Measurements from ENCODE around the gene ALPI. TPM values are rescaled to one million over a fixed set of nuclear protein-coding genes. Genes with fewer than 3 reads are reported as not detected.

The ALPI gene
- total RNA-seq, 1 experiment from 2014 or later = not detected

DNA sequence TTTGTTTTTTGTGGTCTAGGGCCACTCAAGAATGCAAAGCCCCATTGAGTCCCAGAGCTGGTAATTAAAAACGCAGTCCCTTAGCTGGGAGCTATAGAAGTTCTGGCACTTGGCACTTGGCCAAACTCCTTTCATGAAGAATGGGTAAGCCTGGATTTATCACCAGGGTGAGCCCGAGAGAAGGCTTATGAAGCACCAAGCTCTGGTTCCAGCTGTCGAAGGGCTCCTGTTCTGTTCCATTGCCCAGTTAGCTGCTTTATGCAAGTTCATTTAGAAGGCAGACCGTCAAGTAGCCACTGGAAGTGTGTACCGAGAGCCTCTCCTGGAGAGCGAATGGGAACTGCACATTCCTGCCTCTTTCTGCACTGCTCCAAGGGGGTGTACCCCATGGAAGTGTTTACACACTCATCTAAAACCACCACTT lies 17.5 kb downstream of the ALPI start:
- Histone ChIP-seq H3K27me3 (peaks cover 22% of the 10 kb centered on the region), H3K36me3 (no peaks in the 10 kb centered on the region), H3K9me3 (peaks cover 9% of the 10 kb centered on the region), H3K4me3 (no peak overlapping the region)
- DNase-seq = no peak

DNA sequence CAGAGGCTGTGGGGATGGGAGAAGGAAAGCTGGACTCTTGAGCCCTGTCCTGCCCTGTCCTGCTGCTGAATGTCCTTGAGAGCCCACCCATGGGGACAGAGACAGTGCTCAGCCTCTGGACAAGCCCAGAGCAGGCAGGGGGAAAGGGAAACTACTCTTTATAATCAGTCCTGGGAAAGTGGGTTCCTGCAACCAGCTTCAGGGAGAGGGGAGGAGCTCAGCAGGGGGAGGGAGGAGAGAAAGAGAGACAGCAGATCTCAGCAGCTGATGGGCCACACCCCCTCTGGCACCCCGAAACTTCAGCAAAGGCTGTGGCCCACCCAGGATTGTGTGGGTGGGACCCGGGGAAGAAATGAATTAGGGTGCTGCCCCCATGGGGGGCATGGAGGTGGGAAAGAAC lies 20.1 kb downstream of the ALPI start:
- Histone ChIP-seq H3K4me3 (no peak overlapping the region), H3K9me3 (peaks cover 9% of the 10 kb centered on the region), H3K36me3 (no peaks in the 10 kb centered on the region), H3K27me3 (peaks cover 21% of the 10 kb centered on the region)
- no peak for DNase-seq

DNA sequence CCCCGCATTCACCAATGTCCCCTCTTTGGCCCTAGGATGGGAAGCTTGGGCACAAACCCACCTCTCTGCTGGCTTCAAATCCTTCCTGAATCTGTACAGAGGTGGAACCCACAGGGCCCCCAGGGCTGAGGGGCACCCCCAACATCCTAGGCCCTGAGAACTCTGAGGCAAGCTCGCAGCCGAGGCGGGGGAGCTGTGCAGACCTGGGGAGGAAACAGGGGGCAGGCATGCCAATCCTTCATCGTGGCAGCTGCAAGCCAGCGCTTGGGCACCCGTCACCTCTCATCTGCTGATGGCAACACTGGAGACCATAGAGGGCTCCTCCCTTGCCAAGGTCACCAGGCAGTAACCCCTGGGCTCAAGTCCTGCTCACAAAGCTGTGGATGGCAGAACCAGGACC lies 20.8 kb downstream of the ALPI start:
- peaks cover 18% of the 10 kb centered on the region for H3K27me3 ChIP-seq
- no peaks in the 10 kb centered on the region for H3K36me3 ChIP-seq
- no peak overlapping the region for H3K4me3 ChIP-seq
- peaks cover 5% of the 10 kb centered on the region for H3K9me3 ChIP-seq
- DNase-seq = no peak

DNA sequence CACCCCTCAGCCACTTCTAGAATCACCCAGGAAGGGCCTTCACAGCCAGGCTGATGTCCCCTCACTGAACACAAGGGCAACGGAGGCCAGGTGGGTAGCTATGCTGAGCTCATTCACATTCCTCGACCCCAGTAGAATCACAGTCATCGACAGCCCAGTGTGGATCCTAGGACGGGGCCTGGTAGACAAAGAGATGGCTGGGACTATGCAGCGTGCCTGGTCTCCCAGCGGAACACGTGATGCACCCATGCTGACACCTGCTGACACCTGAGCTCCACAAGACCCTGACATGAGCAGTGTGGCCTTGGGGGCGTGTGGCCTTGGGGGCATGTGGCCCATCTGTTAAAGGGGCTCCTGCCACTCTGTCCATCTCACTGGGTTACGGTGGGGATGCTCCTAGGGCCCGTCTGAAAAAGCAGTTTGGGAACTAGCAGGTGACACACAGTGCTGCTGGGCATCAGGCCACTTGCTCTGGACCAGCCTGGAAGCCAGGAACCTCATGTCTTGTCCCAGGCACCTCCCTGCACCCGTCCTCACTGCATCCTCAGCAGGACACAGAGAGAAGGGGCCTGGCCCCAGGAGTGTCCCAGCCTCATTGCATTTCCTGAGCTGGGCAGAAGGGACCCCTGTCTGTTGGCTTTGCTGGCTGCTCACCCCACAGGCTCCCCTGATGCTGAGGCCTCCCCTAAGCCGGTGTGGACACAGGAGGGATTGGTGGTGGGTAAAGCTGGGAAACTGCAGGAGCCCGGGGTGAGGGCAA lies 22.0 kb downstream of the ALPI start:
- peaks cover 12% of the 10 kb centered on the region for H3K27me3 ChIP-seq
- H3K4me3 ChIP-seq = no peak overlapping the region
- DNase-seq = no peak
- no peaks in the 10 kb centered on the region for H3K36me3 ChIP-seq
- H3K9me3 ChIP-seq = no peaks in the 10 kb centered on the region

DNA sequence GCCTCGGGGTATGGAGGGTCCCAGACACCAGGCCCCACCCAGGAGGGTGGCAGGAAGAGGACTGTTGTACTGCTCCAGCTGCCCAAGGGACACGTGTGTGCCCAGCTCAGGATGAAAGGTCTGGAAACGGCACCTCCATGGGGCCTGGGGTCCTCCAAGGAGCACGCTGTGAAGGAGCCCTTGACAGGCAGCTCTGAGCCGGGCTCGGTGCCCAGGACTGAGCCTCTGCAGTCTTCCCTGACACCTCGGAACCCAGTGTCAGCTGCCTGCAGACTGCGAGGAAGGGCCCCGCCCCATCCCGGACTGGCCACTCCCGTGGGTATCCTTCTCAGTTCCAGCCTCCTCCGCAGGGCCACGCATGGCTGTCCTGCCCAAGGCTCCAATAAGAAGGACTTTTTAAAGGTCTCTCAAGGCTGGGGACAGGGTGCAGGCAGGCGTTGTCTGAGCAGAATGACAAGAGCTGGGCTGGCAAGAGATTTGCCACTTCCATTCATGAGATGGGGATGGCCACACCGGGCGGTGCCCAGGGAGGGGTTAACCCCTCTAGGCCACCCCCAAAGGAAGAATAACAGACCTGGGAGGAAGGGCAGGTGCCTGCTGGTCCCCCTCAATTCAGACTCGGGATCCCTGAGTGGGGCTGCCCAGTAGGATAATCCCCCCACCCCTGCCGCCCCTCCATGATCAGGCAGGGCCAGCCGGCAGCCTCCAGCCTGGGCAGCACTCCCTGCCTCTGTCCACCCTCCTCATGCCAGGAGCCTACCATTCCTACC lies 22.8 kb downstream of the ALPI start:
- no peak for DNase-seq
- Histone ChIP-seq H3K9me3 (no peaks in the 10 kb centered on the region), H3K36me3 (no peaks in the 10 kb centered on the region), H3K4me3 (no peak overlapping the region), H3K27me3 (peaks cover 9% of the 10 kb centered on the region)

DNA sequence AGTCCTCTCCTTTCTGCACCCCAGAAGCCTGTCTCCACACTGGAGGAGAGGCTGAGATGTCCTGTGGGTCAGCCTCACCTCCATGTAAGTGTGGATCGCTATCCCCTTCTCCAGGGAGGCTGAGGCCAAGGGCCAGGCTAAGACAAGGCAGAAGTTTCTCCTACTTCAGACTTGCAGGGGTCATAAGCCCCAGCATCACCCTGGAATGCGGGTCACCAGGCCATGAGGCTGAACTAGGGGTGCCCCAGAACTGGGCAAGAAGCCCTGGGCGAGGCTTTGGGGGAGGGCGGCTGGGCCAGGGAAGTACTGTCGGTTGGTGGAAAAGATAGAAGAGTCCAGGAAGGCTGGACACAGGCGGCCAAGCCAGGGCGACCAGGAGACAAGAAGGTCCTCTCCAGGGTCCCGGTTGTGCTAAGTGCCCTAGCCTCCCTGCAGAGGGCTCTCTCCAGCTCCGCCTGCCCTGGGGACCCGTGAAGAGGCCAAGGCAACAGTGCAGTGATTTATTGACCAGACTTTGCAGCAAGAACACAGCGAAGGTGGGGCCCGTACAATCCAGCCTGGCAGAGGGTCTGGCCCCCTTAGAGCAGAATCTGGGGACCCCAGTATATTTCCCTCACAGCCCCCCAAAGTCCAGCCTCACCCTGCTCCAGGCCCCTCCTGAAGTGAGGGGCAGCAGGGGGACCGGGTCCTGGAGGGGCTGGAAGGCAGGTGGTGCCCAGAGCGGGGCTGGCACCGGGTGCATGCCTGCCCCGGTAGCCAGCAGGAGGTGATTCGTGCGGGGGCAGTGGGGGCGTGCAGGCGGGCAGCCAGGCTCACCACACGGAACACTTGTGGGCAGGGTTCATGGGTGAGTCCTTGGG lies 23.6 kb downstream of the ALPI start:
- no peaks in the 10 kb centered on the region for H3K36me3 ChIP-seq
- 0 out of 2 replicates have a peak, but pooled peaks cover 2% of the 10 kb centered on the region for H3K27me3 ChIP-seq
- no peaks in the 10 kb centered on the region for H3K9me3 ChIP-seq
- no peak for DNase-seq
- H3K4me3 ChIP-seq = no peak overlapping the region

DNA sequence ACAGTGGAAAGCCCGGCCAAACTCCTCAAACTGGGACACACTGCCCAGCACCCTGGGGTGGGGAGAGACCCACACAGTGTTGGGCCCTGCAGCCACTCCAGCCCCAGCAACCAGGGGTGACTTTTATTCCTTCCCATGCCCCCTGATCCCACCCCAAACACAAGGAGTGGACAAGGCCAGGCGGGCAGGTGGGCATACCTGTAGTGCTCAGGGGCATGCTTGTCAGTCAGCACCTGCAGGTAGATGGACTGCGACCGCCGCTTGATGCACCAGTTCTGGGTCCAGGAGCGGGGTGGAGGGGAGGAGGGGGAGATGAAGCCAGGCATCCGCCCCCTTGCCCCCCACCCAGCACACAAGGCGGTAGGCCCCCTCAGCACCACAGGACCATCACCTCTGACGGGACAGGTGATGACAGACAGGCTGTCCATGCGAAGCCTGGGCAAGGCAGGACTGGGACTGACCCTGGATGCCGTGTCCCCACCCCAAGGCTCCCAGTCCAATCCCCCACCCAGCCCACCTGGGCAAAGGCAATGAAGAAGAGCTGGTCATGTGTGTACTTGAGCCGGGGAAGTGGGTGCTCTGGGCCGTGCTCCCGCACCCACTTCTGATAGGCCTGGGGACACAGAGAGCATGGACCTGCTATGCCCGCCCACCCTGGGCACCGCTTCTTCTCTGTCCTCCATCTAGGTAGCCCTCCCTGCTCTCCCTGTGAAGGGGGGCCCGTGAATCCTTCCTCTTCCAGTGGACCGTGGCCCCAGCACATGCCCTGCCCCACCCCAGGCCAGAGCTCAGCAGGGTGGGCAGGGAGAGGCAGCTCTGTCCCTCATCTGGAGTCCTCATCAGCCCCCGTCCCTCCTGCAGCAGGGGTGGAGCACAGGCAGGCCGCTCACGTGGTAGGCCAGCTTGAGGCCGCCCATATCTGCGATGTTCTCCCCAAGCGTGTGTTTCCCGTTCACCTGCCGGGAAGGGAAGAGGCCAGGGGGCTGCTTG lies 24.5 kb downstream of the ALPI start:
- Histone ChIP-seq H3K9me3 (no peaks in the 10 kb centered on the region), H3K36me3 (no peaks in the 10 kb centered on the region), H3K27me3 (peaks cover 5% of the 10 kb centered on the region), H3K4me3 (no peak overlapping the region)
- DNase-seq = no peak

DNA sequence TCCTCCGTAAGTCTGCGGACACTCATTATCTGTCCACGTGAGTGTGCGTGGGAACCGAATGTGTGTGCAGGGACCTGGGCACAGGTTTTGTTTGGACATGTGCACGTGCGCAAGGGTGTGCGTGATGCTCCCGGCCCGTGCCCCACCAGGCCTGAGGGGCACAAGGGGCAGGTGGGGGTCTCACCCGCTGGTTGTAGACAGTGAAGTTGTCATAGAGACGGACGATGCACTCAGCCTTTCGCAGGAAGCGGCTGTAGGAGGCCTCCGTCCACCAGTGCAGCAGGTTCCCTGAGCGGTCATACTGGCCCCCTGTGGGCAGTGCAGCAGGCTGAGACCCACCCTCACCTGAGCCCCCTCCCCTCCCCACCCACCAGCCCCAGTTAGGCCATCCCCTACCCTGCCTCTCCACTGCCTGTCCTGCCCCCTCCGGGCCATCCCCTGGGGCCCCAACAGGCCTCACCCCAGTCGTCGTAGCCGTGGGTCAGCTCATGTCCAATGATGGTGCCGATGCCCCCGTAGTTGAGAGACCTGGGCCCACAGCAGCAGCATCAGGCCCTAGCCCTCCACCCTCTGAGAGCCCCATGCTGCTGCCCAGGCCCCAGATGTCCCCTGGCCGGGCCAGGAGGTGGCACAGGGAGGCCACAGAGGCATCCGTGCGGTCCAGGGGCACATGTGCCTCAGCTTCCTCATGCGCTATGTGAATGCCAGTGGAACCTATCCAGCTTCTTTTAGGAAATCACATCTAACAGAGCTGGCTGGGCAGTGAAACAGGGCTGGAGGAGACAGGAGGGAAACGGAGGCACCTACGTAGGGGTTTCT lies 25.6 kb downstream of the ALPI start:
- Histone ChIP-seq H3K9me3 (no peaks in the 10 kb centered on the region), H3K36me3 (no peaks in the 10 kb centered on the region), H3K4me3 (no peak overlapping the region), H3K27me3 (peaks cover 13% of the 10 kb centered on the region)
- no peak for DNase-seq

DNA sequence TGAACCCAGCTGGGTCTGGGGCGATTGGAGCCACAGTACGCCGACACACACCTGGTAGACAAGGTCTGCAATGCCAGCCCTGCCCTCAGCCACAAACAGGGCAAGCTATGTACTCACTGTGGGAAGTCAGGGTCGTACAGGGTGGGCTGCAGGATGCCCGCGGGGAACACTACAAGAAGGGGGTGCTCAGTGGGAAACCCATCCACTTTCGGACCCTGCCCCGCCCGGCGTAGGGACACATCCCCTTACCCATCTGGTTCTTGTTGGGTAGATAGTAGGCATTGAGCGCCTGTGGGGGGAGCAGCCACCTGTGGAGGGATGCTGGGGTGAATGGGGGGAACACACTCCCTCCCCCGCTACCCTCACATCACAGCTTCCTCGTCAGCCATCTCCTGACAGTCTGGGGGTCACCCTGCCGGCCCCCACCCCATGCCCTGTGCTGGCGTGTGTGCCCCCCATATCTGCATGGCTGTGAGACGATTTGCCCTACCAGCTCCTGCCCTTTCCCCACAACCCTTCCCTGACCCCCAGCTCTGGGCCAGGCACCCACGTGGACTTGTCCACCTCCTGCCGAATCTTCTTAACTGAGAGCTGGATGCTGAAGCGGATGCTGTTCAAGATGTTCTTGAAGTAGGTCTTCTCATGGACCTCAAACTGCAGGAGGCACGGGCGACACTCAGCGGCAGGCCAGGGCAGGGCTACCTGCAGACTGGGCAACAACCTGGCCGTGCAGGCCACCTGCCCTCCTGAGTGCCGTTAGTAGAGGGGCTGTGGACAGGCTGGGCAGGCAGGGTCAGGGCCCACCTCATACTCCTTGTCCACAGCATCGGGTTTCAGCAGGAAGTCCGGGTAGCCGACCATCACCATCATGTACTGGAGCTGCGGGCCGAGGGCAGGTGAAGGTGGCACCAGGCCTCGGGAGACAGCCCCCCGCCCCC lies 26.6 kb downstream of the ALPI start:
- DNase-seq = no peak
- Histone ChIP-seq H3K36me3 (no peaks in the 10 kb centered on the region), H3K27me3 (peaks cover 20% of the 10 kb centered on the region), H3K9me3 (no peaks in the 10 kb centered on the region), H3K4me3 (no peak overlapping the region)

DNA sequence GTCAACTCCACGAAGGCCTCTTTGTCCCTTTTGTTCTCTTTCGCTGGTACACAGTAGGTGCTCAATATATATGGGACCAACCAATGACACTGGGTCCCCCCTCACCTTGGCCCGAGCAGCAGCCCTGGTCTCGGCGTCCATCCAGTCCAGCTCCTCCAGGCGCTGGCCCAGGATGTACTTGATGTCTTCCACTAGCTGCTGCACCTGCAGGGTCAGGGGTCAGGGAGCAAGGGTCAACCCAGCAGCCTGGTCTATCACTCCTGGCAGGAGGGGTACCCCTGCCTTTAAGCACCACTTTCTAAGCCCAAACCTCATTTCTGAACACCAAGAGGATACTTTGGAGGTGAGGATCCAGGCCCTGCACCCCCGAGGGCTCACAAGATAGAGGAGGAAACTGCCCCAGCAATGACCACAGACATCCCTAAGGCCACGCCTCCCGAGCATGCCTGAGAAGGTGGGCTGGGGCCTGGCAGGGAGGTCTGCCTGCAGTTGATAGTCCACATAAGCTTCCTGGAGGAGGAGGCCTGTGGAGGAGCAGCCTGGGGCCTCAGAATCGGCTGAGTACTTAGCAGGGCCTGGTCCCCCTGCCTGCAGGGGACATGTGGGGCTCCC lies 27.5 kb downstream of the ALPI start:
- no peaks in the 10 kb centered on the region for H3K9me3 ChIP-seq
- DNase-seq = no peak
- no peak overlapping the region for H3K4me3 ChIP-seq
- no peaks in the 10 kb centered on the region for H3K36me3 ChIP-seq
- H3K27me3 ChIP-seq = peaks cover 20% of the 10 kb centered on the region

DNA sequence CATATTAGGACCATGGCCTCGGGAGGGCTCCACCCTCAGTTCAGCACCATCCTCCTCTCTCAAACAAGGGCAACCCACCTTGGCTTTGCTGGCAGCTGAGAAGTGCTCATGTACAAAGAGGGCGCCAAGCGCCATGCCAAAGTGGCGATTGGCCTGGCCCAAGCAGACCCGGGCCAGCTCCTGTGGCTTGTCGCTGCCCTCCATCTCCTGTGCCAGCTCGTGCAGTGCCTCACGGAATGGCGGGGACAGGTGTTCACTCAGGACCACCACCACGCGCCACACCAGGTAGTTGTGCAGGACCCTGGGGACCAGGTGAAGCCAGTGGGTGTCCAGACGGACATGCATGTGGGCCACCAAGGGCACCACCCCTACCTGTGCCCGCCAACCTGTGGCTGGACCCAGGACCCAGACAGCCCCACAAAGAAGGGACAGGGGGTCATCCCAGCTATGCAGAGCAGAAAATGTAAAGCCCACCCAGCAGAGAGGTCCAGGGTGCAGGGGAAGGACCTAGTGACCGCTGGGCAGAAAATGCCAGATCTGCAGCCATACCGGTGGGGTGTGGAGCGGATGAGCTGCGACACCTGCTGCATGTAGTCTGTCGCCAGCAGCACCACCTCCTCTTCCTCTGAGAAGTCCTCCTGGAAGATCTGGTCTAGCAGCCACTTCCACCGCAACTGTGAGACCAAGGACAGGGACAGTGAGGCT lies 28.1 kb downstream of the ALPI start:
- H3K36me3 ChIP-seq = no peaks in the 10 kb centered on the region
- DNase-seq = no peak
- H3K27me3 ChIP-seq = peaks cover 20% of the 10 kb centered on the region
- no peaks in the 10 kb centered on the region for H3K9me3 ChIP-seq
- no peak overlapping the region for H3K4me3 ChIP-seq

DNA sequence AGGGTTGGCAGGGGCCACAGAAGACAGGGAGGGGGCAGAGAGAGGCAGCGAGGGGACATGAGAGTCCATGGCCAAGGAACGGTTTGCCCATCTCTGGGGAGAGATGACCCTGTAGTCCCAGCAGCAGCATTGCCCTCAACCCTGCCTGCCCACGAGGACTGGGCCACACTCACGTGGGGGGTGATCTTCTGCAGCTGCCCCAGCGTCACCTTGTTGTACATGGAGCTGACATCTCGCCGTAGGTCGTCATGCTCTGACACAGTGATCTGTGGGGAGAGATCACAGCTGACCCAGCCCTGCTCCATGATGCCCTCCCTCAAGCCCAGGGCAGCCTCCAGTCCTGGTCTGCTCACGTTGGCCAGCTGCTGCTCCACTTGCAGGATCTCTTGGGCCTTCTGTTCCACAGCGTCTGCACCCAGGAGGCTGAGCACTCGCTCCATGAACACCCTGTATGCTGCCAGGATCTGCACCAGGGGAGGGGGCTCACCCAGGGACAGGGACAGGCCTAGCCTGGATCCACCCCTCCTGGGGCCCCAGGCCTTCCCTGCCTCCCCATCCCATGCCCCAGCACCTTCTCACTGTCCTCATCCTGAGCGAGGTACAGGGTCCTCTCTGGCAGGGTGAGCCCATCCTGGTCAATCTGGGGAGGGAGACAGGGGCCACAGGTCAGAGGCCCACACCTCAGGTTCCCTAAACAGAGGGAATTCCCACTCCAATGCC lies 28.8 kb downstream of the ALPI start:
- Histone ChIP-seq H3K36me3 (no peaks in the 10 kb centered on the region), H3K27me3 (peaks cover 20% of the 10 kb centered on the region), H3K9me3 (no peaks in the 10 kb centered on the region), H3K4me3 (no peak overlapping the region)
- DNase-seq = no peak

DNA sequence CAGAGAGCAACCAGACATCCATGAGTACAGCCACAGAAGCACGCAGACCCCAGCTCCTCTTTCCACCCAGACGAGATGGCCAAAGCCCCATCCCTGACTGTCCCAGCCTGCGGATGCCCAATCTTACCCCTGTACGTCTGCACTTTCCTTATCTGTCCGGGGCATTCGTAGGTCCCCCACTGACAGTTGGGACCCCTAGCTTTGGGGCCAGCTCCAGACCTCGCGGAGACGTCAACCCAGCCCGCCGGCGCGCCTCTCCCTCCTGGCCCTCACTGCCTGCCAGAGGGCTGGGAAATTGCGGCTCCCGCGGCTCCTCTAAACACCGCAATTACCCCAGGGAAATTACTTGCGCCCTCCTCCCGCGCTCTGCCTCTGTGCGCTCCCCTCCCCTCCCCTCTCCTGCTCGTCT lies 29.4 kb downstream of the ALPI start:
- Histone ChIP-seq H3K27me3 (peaks cover 20% of the 10 kb centered on the region), H3K9me3 (no peaks in the 10 kb centered on the region), H3K4me3 (no peak overlapping the region), H3K36me3 (no peaks in the 10 kb centered on the region)
- no peak for DNase-seq
